HG03064 (cell line): ENCODE measurements around the gene SLC25A26.
"Not testable (repeated sequence)": the region's sequence is repeated elsewhere in the genome, so short reads cannot be mapped to it uniquely, and the experiment has no call there.

Experiments
- ATAC-seq: cut with Tn5 transposase; IDR thresholded peaks from one replicate; pipeline ENCODE4 v1.9.1; 2021; ENCODE audit warnings: low read depth; ENCODE audit not compliant: unreplicated experiment

The SLC25A26 gene

DNA sequence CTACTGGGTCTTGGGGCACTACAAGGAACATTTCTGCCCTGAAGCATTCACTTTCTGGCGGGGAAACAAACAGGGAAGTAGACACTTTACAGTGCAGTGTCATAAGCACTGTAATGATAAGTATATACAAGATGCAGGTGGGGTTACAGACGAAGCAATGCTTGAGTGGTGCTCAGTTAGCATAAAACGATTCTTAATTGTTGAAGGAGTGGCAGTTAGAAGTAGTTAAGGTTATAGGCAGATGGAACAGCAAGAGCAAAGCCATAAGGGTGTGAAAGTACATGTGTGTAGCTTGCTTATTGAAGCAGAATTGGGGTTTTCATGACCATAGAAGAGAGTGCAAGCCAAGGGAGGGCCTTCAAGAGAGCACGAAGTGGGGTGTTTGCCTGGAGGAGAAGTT lies 46.2 kb downstream of the SLC25A26 start:
- peak; percentile 81 for ATAC-seq

GRCh38 chr3:66267906-66268305 lies 47.1 kb downstream of the SLC25A26 start:
- no peak for ATAC-seq

GRCh38 chr3:66268864-66269263 lies 48.1 kb downstream of the SLC25A26 start:
- ATAC-seq = no peak

- no peak for ATAC-seq
Observed at GRCh38 chr3:66269411-66269810, 48.6 kb downstream of the SLC25A26 start.

DNA sequence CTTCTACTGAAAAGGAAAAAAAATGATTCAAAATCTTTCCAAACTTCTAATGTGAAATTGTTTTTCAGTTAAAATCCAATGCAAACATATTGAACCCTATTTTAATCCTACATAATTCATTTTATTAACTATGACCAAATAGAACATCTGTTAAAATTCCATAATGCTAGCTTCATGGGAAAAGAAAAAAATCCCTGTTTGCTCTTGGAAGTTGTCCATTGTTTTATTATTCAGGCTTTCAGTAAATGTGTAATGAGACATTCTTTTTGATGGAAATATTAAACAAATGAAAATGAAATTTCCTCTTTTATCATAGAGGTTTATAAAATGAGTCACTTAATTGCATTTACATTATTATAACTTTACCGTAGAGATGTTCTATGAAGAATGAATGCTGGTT lies 49.5 kb downstream of the SLC25A26 start:
- ATAC-seq = no peak

GRCh38 chr3:66270701-66271100 lies 49.9 kb downstream of the SLC25A26 start:
- ATAC-seq = no peak

DNA sequence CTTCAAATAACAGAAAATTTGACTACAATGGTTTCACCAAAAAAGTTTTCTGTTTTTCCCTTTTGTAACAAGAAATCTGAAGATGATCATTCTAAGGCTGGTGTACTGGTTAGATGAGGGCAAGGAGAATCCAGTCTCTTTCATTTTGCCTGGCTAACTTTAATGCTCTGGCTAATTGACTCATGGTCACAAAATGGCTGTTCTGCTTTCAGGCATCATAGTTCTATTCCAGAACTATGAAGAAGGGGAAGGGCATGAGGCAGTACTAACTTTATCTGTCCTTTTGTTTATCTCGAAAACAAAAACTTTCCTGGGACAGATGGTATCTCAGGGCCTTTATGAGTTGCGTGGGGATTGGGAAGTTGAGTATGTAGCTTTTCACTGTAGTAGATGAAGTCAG lies 50.4 kb downstream of the SLC25A26 start:
- ATAC-seq = no peak

GRCh38 chr3:66272016-66272415 lies 51.2 kb downstream of the SLC25A26 start:
- no peak for ATAC-seq

- ATAC-seq = not testable (repeated sequence)
Observed at GRCh38 chr3:66274837-66275236, 54.0 kb downstream of the SLC25A26 start.

- no peak for ATAC-seq
Observed at GRCh38 chr3:66276705-66277274, 56.0 kb downstream of the SLC25A26 start.

GRCh38 chr3:66279168-66279567 lies 58.4 kb downstream of the SLC25A26 start:
- no peak for ATAC-seq

GRCh38 chr3:66280304-66280703 lies 59.5 kb downstream of the SLC25A26 start:
- no peak for ATAC-seq

- not testable (repeated sequence) for ATAC-seq
Observed at GRCh38 chr3:66291922-66292321, 71.1 kb downstream of the SLC25A26 start.

DNA sequence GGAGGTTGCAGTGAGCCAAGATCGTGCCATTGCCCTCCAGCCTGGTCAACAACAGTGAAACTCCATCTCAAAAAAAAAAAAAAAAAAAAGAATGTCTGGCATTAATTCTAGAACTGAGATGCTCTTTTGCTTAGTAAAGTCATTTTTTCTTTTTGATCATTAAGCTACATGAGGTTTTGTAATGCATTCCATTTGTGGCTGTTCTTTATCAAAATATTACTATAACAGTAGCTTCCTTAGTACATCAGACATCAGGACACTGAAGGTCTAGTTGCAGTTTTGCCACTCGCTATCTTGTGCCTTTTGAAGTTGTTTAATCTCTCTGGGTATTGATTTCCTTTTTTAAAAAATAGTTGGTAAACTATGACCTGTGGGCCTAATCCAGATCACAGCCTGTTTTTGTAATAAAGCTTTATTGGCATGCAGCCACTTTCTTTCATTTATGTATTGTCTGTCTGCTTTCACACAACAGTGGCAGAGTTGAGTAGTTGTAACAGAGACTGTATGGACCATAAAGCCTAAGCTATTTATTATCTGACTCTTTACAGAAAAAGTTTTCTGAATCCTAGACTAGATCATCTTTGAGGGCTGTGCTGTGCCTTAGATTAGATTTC lies 76.6 kb downstream of the SLC25A26 start:
- no peak for ATAC-seq

- no peak for ATAC-seq
Observed at GRCh38 chr3:66297900-66298299, 77.1 kb downstream of the SLC25A26 start.

DNA sequence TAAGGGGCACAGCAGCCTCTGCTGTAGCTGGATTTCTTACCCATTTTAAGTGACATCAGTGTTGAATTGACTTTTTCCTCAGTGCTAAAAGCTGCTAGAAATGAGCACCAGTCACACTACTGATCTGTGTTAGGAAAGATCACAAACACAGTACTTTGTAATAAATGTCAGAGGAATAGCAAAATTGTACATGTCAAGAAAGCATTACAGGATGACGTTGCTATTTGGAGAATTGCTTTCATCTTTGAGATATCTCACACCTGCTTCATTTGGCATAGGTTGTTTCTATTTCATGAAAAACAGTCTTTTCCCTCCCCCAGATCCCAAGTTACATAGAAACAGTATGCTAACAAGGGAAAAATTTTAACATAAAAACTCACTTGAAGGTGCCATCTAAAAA lies 77.8 kb downstream of the SLC25A26 start:
- ATAC-seq = no peak

GRCh38 chr3:66299085-66299484 lies 78.3 kb downstream of the SLC25A26 start:
- ATAC-seq = not testable (repeated sequence)

DNA sequence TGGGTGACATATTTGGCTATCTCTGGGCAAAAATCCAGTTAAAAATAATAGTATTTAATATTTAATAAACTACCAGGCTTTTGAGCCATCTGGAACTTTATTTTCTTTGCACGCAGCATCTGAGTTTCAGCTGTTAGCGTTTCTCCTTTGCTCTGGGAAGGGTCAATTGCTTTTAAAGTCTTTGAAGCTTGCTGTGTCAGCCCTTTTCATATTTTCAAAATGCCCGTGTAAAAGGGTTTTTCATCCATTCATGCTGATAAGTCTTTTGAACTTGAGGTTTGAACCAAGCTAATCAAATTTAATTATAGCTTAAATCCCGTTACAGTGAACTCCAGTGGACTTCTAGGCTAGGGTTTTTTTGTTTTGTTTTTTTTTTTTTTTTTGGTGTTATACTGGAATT lies 79.1 kb downstream of the SLC25A26 start:
- ATAC-seq = no peak

DNA sequence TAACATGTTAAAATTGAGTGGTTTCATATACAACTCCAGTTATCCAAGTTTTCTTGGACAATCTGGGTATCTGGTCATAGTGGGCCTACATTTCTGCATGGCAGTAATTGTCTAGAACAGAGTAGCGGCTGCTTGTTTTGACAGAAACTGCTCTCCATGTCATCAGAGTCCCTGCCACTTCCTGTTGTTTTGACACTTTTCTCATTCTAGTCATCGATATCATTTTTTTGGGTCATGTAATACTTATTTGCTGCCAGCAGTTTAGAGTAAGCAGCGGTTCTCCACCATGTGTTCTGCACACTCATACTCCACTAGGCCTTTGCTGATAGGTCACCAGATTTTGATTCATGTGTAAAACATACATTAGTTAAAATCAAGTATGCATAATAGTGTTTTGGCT lies 81.5 kb downstream of the SLC25A26 start:
- peak; percentile 56 for ATAC-seq

DNA sequence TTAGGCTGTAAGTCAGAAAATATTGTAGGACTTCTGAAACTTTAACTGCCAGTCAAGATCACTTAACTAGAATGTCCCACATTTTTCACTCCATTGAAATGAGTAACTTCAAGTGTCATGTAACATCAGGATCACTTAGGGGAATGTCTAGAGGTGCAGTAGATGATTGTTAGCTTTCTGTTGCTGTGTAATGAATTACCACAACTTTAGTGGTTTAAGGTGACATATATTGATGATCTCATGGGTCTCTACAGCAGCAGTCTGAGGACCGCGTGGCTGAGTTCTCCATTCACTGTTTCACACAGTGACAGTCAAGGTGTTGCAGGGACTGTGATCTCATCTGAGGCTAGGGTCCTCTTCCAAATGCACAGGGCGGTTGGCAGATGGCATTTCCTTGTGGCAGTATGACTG lies 82.7 kb downstream of the SLC25A26 start:
- peak; percentile 74 for ATAC-seq

DNA sequence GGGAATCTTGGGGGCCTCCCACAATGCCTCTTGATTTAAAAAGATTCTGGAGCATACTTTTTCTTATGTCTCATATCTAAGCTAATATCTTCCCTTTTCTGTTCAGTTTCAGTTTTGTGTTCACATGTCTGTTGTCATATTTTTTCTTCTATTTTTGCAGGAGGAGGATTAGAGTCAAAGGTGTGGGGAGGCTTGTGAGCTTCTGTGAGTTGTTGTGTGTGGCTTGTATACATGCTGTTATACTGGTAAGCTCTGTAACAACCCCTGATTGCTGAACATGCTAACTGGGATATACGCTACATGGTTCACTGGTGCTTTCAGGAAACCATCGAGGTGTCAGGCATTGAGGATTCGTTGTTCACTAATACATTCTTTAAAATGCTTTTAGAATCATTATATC lies 83.5 kb downstream of the SLC25A26 start:
- ATAC-seq = no peak

DNA sequence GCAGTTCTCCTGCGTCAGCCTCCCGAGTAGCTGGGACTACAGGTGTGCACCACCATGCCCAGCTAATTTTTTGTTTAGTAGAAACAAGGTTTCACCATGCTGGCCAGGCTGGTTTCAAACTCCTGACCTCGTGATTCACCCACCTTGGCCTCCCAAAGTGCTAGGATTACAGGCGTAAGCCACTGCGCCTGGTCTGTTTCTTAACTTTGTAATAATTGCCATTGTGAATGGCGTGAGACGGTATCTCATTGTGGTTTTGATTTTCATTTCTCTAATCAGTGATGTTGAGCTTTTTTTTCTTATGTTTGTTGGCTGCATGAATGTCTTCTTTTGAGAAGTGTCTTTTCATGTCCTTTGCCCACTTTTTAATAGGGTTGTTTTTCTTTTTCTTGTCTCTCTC lies 85.3 kb downstream of the SLC25A26 start:
- ATAC-seq = not testable (repeated sequence)

DNA sequence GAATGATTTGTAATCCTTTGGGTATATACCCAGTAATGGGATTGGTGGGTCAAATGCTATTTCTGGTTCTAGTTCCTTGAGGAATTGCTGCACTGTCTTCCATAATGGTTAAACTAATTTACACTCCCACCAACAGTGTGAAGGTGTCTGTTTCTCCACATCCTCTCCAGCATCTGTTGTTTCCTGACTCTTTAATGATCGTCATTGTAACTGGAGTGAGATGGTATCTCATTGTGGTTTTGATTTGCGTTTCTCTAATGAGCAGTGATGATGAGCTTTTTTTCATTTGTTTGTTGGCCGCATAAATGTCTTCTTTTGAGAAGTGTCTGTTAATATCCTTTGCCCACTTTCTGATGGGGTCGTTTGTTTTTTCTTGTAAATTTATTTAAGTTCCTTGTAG lies 86.2 kb downstream of the SLC25A26 start:
- ATAC-seq = not testable (repeated sequence)
